GM23338 (cell line): ENCODE data around the gene BDP1. TPM values are rescaled to one million over a fixed set of nuclear protein-coding genes. Genes with fewer than 3 reads are reported as not detected.

Experiments used
- ATAC-seq: fragments of 200-7000 bp; cut with Tn5 transposase; 3 replicates; pipeline ENCODE4 v1.9.1; 2020
- DNase-seq: peaks from one replicate; pipeline ENCODE4 v3.0.0-alpha.2; 2015; ENCODE audit warnings: low spot score
- H2AFZ ChIP-seq: fragments of 200-600 bp; sonication (generic); 2 replicates; pipeline ENCODE4 v1.8.0; 2016; ENCODE audit warnings: antibody characterized with exemption, mild to moderate bottlenecking, moderate library complexity
- H3F3A ChIP-seq: fragments of 200-600 bp; sonication (generic); replicated peaks from 2 replicates; pipeline ENCODE4 v1.8.0; 2017; ENCODE audit warnings: antibody characterized with exemption, mixed run types, low read depth
- H3K27ac ChIP-seq: fragments of 200-600 bp; sonication (generic); 2 replicates; pipeline ENCODE4 v1.6.1; 2016; ENCODE audit warnings: low read depth
- H3K27me3 ChIP-seq: fragments of 200-600 bp; sonication (generic); 2 replicates; pipeline ENCODE4 v1.8.0; 2016; ENCODE audit warnings: mild to moderate bottlenecking, mixed run types, moderate library complexity; ENCODE audit not compliant: insufficient read depth
- H3K36me3 ChIP-seq: fragments of 200-600 bp; sonication (generic); 2 replicates; pipeline ENCODE4 v1.8.0; 2016; ENCODE audit warnings: mild to moderate bottlenecking; ENCODE audit not compliant: insufficient read depth
- H3K4me1 ChIP-seq: fragments of 200-600 bp; sonication (generic); 2 replicates; pipeline ENCODE4 v1.8.0; 2016; ENCODE audit warnings: mild to moderate bottlenecking, moderate library complexity; ENCODE audit not compliant: insufficient read depth
- H3K4me2 ChIP-seq: fragments of 200-600 bp; sonication (generic); 2 replicates; pipeline ENCODE4 v1.7.1; 2017; ENCODE audit warnings: mixed run types
- H3K4me3 ChIP-seq: fragments of 200-600 bp; sonication (generic); 2 replicates; pipeline ENCODE4 v1.6.1; 2016; ENCODE audit warnings: mixed run types
- H3K79me2 ChIP-seq: fragments of 200-600 bp; sonication (generic); replicated peaks from 2 replicates; pipeline ENCODE4 v1.8.0; 2017; ENCODE audit warnings: mild to moderate bottlenecking; ENCODE audit not compliant: insufficient read depth
- H3K9me2 ChIP-seq: fragments of 200-600 bp; sonication (generic); 2 replicates; pipeline ENCODE4 v1.8.0; 2017; ENCODE audit not compliant: insufficient read depth
- H4K20me1 ChIP-seq: fragments of 200-600 bp; sonication (generic); replicated peaks from 2 replicates; pipeline ENCODE4 v1.8.0; 2017; ENCODE audit warnings: mild to moderate bottlenecking; ENCODE audit not compliant: insufficient read depth
- H3K27ac Mint-ChIP-seq: 2 replicates; pipeline ENCODE4 v1.8.0; 2020; ENCODE audit warnings: inconsistent platforms, mild to moderate bottlenecking, moderate library complexity, mixed read lengths
- H3K27me3 Mint-ChIP-seq: 3 replicates; pipeline ENCODE4 v1.8.0; 2022; ENCODE audit warnings: low read depth, mild to moderate bottlenecking, moderate library complexity, mixed read lengths, inconsistent platforms; ENCODE audit not compliant: insufficient read depth, poor library complexity
- H3K36me3 Mint-ChIP-seq: 3 replicates; pipeline ENCODE4 v1.8.0; 2021; ENCODE audit warnings: low read depth, mild to moderate bottlenecking, inconsistent platforms, moderate library complexity, mixed read lengths
- H3K4me1 Mint-ChIP-seq: 3 replicates; pipeline ENCODE4 v1.8.0; 2020; ENCODE audit warnings: mild to moderate bottlenecking, inconsistent platforms, mixed read lengths
- H3K4me3 Mint-ChIP-seq: 3 replicates; pipeline ENCODE4 v1.8.0; 2021; ENCODE audit warnings: moderate library complexity, mild to moderate bottlenecking, inconsistent platforms, mixed read lengths
- H3K9me3 Mint-ChIP-seq: 3 replicates; pipeline ENCODE4 v1.8.0; 2020; ENCODE audit warnings: moderate library complexity, mild to moderate bottlenecking, inconsistent platforms, mixed read lengths
- CREB1 ChIP-seq: fragments of 250-450 bp; sonication (Bioruptor Pico); IDR thresholded peaks from 2 replicates; pipeline ENCODE4 v1.5.0; 2020; ENCODE audit warnings: low read depth, mild to moderate bottlenecking, moderate library complexity
- EZH2 ChIP-seq: fragments of 200-600 bp; sonication (generic); IDR thresholded peaks from one replicate; pipeline ENCODE4 v1.8.0; 2017; ENCODE audit warnings: antibody characterized with exemption, mild to moderate bottlenecking, low read depth; ENCODE audit not compliant: unreplicated experiment
- EZH2phosphoT487 ChIP-seq: fragments of 200-600 bp; sonication (generic); IDR thresholded peaks from one replicate; pipeline ENCODE4 v1.8.1; 2018; ENCODE audit warnings: antibody characterized with exemption; ENCODE audit not compliant: unreplicated experiment
- NANOG ChIP-seq: IDR thresholded peaks from 2 replicates; pipeline ENCODE4 v1.6.1; 2016; ENCODE audit warnings: antibody characterized with exemption, borderline replicate concordance
- STAT1 ChIP-seq: IDR thresholded peaks from one replicate; pipeline ENCODE4 v1.6.1; 2016; ENCODE audit warnings: antibody characterized with exemption; ENCODE audit not compliant: unreplicated experiment
- ZNF114 ChIP-seq: fragments of 250-450 bp; sonication (Bioruptor Pico); IDR thresholded peaks from 2 replicates; pipeline ENCODE4 v1.5.0; 2020; ENCODE audit warnings: mild to moderate bottlenecking, moderate library complexity
- polyA plus RNA-seq: library from polyadenylated mRNA; unstranded; fragments of >200 nt; fragmentation: Nextera tagmentation; extraction: Ambion mirVana; gene quantifications from 2 replicates; pipeline ENCODE4 v1.2.1, GENCODE V29; 2016
- total RNA-seq: library from RNA; depleted of rRNA; stranded (reverse); fragments of >200 nt; shearing (Covaris generic); gene quantifications from 2 replicates; pipeline ENCODE4 v1.2.3, GENCODE V29; 2014
- TF ChIP-seq, protein P1 (sequence below): fragments of 250-450 bp; sonication (Bioruptor Pico); IDR thresholded peaks from 2 replicates; pipeline ENCODE4 v1.5.0; 2020; ENCODE audit warnings: mild to moderate bottlenecking, moderate library complexity
- TF ChIP-seq, protein P2 (sequence below): IDR thresholded peaks from one replicate; pipeline ENCODE4 v1.6.1; 2018; ENCODE audit warnings: antibody characterized with exemption; ENCODE audit not compliant: unreplicated experiment
- TF ChIP-seq, protein P3 (sequence below), 2 experiments: fragments of 200-600 bp in 1 of 2; sonication (generic) in 1 of 2; conservative IDR thresholded peaks; 2 replicates each; pipeline versions ENCODE4 v1.5.1 to v1.6.1; 2016 to 2017; ENCODE audit warnings: antibody characterized with exemption in 2 of 2, low read depth in 2 of 2, mild to moderate bottlenecking in 2 of 2, moderate library complexity in 1 of 2

Gene BDP1
- total and polyA plus RNA-seq, 2 experiments from 2014 or later, result 41.8 to 54.4 TPM

DNA sequence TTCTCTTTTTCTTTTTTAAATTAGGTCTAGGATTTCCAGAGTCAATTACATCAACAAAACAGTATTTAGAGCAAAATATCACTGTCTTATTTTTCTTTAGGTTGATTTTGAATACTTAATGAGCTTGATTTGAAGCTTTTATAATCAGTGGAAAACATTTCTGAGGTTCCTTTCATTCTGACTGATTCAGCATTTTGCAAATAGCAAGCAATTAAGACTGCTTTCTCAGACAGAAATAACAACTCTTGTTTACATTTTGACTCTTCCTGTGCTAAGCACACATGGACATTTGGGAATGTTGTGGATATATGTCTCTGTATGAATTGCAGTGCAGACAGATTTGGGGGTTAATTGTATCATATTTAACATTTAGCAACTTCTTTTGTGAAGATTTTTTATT, 109.4 kb downstream of the BDP1 start (continued):
- TF ChIP-seq, protein P1, sequence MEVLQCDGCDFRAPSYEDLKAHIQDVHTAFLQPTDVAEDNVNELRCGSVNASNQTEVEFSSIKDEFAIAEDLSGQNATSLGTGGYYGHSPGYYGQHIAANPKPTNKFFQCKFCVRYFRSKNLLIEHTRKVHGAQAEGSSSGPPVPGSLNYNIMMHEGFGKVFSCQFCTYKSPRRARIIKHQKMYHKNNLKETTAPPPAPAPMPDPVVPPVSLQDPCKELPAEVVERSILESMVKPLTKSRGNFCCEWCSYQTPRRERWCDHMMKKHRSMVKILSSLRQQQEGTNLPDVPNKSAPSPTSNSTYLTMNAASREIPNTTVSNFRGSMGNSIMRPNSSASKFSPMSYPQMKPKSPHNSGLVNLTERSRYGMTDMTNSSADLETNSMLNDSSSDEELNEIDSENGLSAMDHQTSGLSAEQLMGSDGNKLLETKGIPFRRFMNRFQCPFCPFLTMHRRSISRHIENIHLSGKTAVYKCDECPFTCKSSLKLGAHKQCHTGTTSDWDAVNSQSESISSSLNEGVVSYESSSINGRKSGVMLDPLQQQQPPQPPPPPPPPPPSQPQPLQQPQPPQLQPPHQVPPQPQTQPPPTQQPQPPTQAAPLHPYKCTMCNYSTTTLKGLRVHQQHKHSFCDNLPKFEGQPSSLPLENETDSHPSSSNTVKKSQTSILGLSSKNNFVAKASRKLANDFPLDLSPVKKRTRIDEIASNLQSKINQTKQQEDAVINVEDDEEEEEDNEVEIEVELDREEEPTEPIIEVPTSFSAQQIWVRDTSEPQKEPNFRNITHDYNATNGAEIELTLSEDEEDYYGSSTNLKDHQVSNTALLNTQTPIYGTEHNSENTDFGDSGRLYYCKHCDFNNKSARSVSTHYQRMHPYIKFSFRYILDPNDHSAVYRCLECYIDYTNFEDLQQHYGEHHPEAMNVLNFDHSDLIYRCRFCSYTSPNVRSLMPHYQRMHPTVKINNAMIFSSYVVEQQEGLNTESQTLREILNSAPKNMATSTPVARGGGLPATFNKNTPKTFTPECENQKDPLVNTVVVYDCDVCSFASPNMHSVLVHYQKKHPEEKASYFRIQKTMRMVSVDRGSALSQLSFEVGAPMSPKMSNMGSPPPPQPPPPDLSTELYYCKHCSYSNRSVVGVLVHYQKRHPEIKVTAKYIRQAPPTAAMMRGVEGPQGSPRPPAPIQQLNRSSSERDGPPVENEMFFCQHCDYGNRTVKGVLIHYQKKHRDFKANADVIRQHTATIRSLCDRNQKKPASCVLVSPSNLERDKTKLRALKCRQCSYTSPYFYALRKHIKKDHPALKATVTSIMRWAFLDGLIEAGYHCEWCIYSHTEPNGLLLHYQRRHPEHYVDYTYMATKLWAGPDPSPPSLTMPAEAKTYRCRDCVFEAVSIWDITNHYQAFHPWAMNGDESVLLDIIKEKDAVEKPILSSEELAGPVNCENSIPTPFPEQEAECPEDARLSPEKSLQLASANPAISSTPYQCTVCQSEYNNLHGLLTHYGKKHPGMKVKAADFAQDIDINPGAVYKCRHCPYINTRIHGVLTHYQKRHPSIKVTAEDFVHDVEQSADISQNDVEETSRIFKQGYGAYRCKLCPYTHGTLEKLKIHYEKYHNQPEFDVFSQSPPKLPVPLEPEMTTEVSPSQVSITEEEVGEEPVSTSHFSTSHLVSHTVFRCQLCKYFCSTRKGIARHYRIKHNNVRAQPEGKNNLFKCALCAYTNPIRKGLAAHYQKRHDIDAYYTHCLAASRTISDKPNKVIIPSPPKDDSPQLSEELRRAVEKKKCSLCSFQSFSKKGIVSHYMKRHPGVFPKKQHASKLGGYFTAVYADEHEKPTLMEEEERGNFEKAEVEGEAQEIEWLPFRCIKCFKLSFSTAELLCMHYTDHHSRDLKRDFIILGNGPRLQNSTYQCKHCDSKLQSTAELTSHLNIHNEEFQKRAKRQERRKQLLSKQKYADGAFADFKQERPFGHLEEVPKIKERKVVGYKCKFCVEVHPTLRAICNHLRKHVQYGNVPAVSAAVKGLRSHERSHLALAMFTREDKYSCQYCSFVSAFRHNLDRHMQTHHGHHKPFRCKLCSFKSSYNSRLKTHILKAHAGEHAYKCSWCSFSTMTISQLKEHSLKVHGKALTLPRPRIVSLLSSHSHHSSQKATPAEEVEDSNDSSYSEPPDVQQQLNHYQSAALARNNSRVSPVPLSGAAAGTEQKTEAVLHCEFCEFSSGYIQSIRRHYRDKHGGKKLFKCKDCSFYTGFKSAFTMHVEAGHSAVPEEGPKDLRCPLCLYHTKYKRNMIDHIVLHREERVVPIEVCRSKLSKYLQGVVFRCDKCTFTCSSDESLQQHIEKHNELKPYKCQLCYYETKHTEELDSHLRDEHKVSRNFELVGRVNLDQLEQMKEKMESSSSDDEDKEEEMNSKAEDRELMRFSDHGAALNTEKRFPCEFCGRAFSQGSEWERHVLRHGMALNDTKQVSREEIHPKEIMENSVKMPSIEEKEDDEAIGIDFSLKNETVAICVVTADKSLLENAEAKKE (CRISPR knock-in tag), result no peak
- no peak for TF ChIP-seq EZH2

GRCh38 chr5:71569748-71570509, 114.5 kb downstream of the BDP1 start:
- Mint-ChIP-seq H3K27me3 (no peaks in the 10 kb centered on the region), H3K9me3 (no peaks in the 10 kb centered on the region), H3K27ac (no peak overlapping the region), H3K4me3 (no peak overlapping the region), H3K36me3 (peaks cover 8% of the 10 kb centered on the region; the same call in 1 of the 3 replicates), H3K4me1 (peaks cover 12% of the 10 kb centered on the region)
- Histone ChIP-seq H3K36me3 (no peaks in the 10 kb centered on the region; the same call in 1 of the 2 replicates), H4K20me1 (no peaks in the 10 kb centered on the region; the same call in 1 of the 2 replicates), H3F3A (0 out of 2 replicates have a peak, but pooled peaks cover 6% of the 10 kb centered on the region), H3K4me3 (no peak overlapping the region), H3K27me3 (no peaks in the 10 kb centered on the region), H3K4me1 (no peaks in the 10 kb centered on the region), H3K9me2 (no peaks in the 10 kb centered on the region), H2AFZ (no peak overlapping the region), H3K79me2 (no peaks in the 10 kb centered on the region), H3K4me2 (no peak overlapping the region), H3K27ac (no peak overlapping the region)
- no peak for DNase-seq
- ATAC-seq, result no peak
- TF ChIP-seq, protein P2, sequence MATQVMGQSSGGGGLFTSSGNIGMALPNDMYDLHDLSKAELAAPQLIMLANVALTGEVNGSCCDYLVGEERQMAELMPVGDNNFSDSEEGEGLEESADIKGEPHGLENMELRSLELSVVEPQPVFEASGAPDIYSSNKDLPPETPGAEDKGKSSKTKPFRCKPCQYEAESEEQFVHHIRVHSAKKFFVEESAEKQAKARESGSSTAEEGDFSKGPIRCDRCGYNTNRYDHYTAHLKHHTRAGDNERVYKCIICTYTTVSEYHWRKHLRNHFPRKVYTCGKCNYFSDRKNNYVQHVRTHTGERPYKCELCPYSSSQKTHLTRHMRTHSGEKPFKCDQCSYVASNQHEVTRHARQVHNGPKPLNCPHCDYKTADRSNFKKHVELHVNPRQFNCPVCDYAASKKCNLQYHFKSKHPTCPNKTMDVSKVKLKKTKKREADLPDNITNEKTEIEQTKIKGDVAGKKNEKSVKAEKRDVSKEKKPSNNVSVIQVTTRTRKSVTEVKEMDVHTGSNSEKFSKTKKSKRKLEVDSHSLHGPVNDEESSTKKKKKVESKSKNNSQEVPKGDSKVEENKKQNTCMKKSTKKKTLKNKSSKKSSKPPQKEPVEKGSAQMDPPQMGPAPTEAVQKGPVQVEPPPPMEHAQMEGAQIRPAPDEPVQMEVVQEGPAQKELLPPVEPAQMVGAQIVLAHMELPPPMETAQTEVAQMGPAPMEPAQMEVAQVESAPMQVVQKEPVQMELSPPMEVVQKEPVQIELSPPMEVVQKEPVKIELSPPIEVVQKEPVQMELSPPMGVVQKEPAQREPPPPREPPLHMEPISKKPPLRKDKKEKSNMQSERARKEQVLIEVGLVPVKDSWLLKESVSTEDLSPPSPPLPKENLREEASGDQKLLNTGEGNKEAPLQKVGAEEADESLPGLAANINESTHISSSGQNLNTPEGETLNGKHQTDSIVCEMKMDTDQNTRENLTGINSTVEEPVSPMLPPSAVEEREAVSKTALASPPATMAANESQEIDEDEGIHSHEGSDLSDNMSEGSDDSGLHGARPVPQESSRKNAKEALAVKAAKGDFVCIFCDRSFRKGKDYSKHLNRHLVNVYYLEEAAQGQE, result no peak
- no peak for TF ChIP-seq STAT1
- no peak for TF ChIP-seq ZNF114 (CRISPR knock-in tag)
- TF ChIP-seq EZH2phosphoT487, result no peak
- no peak for TF ChIP-seq NANOG
- TF ChIP-seq, protein P3, sequence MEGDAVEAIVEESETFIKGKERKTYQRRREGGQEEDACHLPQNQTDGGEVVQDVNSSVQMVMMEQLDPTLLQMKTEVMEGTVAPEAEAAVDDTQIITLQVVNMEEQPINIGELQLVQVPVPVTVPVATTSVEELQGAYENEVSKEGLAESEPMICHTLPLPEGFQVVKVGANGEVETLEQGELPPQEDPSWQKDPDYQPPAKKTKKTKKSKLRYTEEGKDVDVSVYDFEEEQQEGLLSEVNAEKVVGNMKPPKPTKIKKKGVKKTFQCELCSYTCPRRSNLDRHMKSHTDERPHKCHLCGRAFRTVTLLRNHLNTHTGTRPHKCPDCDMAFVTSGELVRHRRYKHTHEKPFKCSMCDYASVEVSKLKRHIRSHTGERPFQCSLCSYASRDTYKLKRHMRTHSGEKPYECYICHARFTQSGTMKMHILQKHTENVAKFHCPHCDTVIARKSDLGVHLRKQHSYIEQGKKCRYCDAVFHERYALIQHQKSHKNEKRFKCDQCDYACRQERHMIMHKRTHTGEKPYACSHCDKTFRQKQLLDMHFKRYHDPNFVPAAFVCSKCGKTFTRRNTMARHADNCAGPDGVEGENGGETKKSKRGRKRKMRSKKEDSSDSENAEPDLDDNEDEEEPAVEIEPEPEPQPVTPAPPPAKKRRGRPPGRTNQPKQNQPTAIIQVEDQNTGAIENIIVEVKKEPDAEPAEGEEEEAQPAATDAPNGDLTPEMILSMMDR (conservative IDR thresholded peaks at IDR 0.05; ENCODE audit: low read depth in 2 of 2), result no peak
- no peak for TF ChIP-seq CREB1
